Heart right ventricle (tissue), 16 donors: ENCODE data around the gene ZNF138. TPM values are rescaled to one million over a fixed set of nuclear protein-coding genes. Genes with fewer than 3 reads are reported as not detected.

Experiments
- ATAC-seq, 8 donors: fragments of 200-7000 bp; cut with Tn5 transposase; one replicate each; pipeline ENCODE4 v1.9.1; 2020; ENCODE audit warnings: mild to moderate bottlenecking in 8 of 8, moderate library complexity in 8 of 8, moderate number of reproducible peaks in 1 of 8
- DNase-seq, 2 donors: peaks; one replicate each; pipeline ENCODE4 v3.0.0-alpha.2; 2020
- H3K27ac ChIP-seq, 10 donors: fragments of 200-600 bp; sonication (generic) in 2 of 10; one replicate each; pipeline versions ENCODE4 v1.5.0 to v1.8.0; 2020 to 2022; ENCODE audit warnings: mild to moderate bottlenecking in 3 of 10
- H3K27me3 ChIP-seq, 7 donors: fragments of 200-600 bp; one replicate each; pipeline ENCODE4 v1.8.0; 2021 to 2022; ENCODE audit warnings: mild to moderate bottlenecking in 2 of 7
- H3K36me3 ChIP-seq, 9 donors: fragments of 200-600 bp; sonication (generic) in 1 of 9; one replicate each; pipeline versions ENCODE4 v1.5.0 to v1.8.0; 2020 to 2022; ENCODE audit warnings: mild to moderate bottlenecking in 2 of 9
- H3K4me1 ChIP-seq, 9 donors: fragments of 200-600 bp; sonication (generic) in 1 of 9; one replicate each; pipeline versions ENCODE4 v1.5.0 to v1.8.0; 2020 to 2022; ENCODE audit warnings: mild to moderate bottlenecking in 4 of 9
- H3K4me3 ChIP-seq, 10 donors: fragments of 200-600 bp; sonication (generic) in 2 of 10; one replicate each; pipeline versions ENCODE4 v1.5.0 to v1.8.0; 2020 to 2022; ENCODE audit warnings: mild to moderate bottlenecking in 7 of 10, moderate library complexity in 2 of 10
- H3K9me3 ChIP-seq, 11 donors: fragments of 200-600 bp in 10 of 11; sonication (generic) in 2 of 11; one replicate each; pipeline versions ENCODE4 v1.5.0 to v1.8.0; 2013 to 2022; ENCODE audit warnings: mild to moderate bottlenecking in 2 of 11, control low read depth in 1 of 11, moderate library complexity in 1 of 11
- CTCF ChIP-seq, 9 donors: fragments of 200-600 bp; sonication (generic) in 2 of 9; IDR thresholded peaks; one replicate each; pipeline versions ENCODE4 v1.5.0 to v1.8.0; 2021 to 2022; ENCODE audit warnings: antibody characterized with exemption in 9 of 9, mild to moderate bottlenecking in 5 of 9, moderate library complexity in 1 of 9
- WGBS, 2 donors: extraction: QIAGEN DNeasy Blood & Tissue Kit; methylation state at CpG; one replicate each; pipeline ENCODE4 v1.1.7; 2013; ENCODE audit warnings: inconsistent platforms in 1 of 2; 5-methylcytosine and 5-hydroxymethylcytosine counted together
- intact Hi-C, 10 donors: fragments of 100-400 bp; cut with DNase I; formaldehyde crosslinking; loops; one replicate each; pipeline versions ENCODE4 v1.11.1 to v1.14.2; 2022
- polyA plus RNA-seq, 2 donors: library from polyadenylated mRNA; stranded (reverse); fragments of 200-250 nt; gene quantifications; one replicate each; pipeline ENCODE4 v1.2.3, GENCODE V29; 2013
- total RNA-seq, 10 donors: library from RNA; stranded (reverse); fragmentation: NEBNext Ultra II Directional in 3 of 10; extraction: Animal tissue kit (Norgen Biotek cat#: 25700) in 3 of 10; gene quantifications; one replicate each; pipeline versions ENCODE4 v1.2.1 to v1.2.4, GENCODE V29; 2021 to 2023
- donor health status: Arrhythmogenic right ventricular cardiomyopathy.
- donor health status: ischemic (EF 13 %, LVEDD 7.1; RV severe dilation, severe dysfunction).
- donor health status: healthy with polysubstance abuse.
- donor health status: DM: no; HTN: yes; CAD: no.
- donor health status: DM: no; HTN: no; CAD: no.
- donor health status: ischemic (EF 25% LVEDD 6.9; RV normal size, moderate dysfunction).
- donor health status: ischemic (EF 25% LVEDD 5.7; RV mildly dilated, moderate dysfunction).
- donor health status: healthy.
- donor health status: DM: yes; HTN: yes; CAD: no.
- donor health status: Ischemic cardiomyopathy.
- donor health status: ischemic (EF 35%, LVEDD 5.7; RV mildly dilated, moderate dysfunction).
- donor health status: nonischemic (EF 11% LVEDD 7.7; RV severe dilation, severe dysfunction).
- donor health status: DM: yes; HTN: yes; CAD: no.
- donor health status: PGD.
- donor health status: ischemic (EF 29% LVEDD 5.4; RV normal size, mild dysfunction).
- donor health status: nonischemic (EF 23%, LVEDD 6.1; RV moderate dilation, normal function).

Gene ZNF138
- total and polyA plus RNA-seq, 12 donors, result 1.4 to 9.1 (median 5.1) TPM

DNA sequence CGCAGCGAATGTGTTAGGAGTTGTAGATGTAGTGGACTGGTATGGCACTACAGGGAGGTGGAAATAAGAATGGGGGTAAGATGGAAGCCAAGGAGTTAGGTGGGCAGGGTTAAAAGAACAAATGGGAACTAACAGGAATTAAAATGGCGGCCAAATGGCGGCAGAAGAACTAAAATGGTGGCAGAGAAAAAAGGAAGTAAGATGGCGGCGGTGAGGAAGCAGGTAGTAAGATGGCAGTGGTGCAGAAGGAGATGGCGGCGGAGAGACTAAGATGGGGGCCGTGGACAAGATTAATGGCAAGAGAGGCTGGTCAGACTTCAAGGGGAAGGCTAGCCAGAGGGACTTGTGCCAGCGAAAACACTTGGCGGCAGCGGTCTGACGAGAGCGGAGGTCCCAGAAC is 44.5 kb downstream of the ZNF138 start:
- no peak for DNase-seq
- no peak for ATAC-seq
- WGBS, 2 donors, result 83 to 88% methylated on average over 14 of the region's 14 CpGs
- Histone ChIP-seq H3K4me3 (no peak overlapping the region), H3K27me3 (no peaks in the 10 kb centered on the region), H3K4me1 (no peaks in the 10 kb centered on the region), H3K27ac (no peak overlapping the region), H3K9me3 (no peaks in the 10 kb centered on the region), H3K36me3 (no peaks in the 10 kb centered on the region)
- intact Hi-C loops, result no loop called here
- TF ChIP-seq CTCF (IDR thresholded peaks at IDR 0.05), result no peak

GRCh38 chr7:64839910-64840309 is 45.7 kb downstream of the ZNF138 start:
- Histone ChIP-seq H3K9me3 (no peaks in the 10 kb centered on the region), H3K4me1 (no peaks in the 10 kb centered on the region), H3K36me3 (no peaks in the 10 kb centered on the region), H3K27me3 (no peaks in the 10 kb centered on the region), H3K4me3 (no peak overlapping the region), H3K27ac (no peak overlapping the region)
- intact Hi-C loops, result no loop called here
- TF ChIP-seq CTCF (IDR thresholded peaks at IDR 0.05), result no peak
- DNase-seq (no peak), ATAC-seq (no peak)
- 95 to 99% methylated on average over 16 of the region's 16 CpGs for WGBS, 2 donors

- intact Hi-C loops, result no loop called here
- ATAC-seq (peak in 5 of 8 donors; percentile 34 to 66 (median 52)), DNase-seq (no peak)
- Histone ChIP-seq H3K27me3 (no peaks in the 10 kb centered on the region), H3K9me3 (no peaks in the 10 kb centered on the region), H3K4me1 (peaks cover 0 to 12% (median 0%) of the 10 kb centered on the region in 9 donors), H3K27ac (no peak overlapping the region), H3K36me3 (no peaks in the 10 kb centered on the region), H3K4me3 (peak overlapping the region in 1 of 10 donors; percentile 15)
- 52 to 55% methylated on average over 5 of the region's 5 CpGs for WGBS, 2 donors
- TF ChIP-seq CTCF (IDR thresholded peaks at IDR 0.05), result no peak
Observed at GRCh38 chr7:64849250-64849923, 55.2 kb downstream of the ZNF138 start.

DNA sequence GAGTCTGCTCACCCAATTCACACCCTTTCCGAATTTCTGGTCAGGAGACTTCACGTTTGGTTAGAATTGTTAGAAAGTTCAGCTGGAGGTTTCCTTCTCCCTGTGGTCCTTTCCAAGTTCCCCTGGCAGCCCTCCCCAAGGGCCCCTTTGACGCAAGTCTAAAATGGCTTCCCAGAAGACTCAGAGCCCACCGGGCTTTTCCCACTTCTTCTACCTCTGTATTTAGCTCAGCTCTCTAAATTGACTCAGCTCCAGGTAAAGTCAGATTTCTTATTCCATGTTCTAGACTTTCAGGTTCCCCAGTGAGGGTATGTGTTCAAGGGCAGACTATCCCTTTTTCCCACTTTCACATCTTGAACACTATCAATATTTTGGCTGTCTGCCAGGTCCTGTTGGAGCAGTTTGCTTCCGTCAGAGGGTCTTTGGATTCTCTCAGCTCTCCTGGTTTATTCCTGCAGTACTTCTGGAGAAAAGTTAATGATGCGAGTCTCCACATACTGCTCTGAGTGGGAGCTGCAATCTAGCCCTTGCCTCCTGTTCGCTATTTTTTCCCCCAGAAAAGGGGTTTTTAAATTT is 55.8 kb downstream of the ZNF138 start:
- WGBS, 2 donors, result 77 to 78% methylated on average over 7 of the region's 7 CpGs
- intact Hi-C loops, result no loop called here
- ATAC-seq (no peak), DNase-seq (no peak)
- no peak for TF ChIP-seq CTCF (IDR thresholded peaks at IDR 0.05)
- Histone ChIP-seq H3K4me3 (peak overlapping the region in 1 of 10 donors; percentile 15), H3K36me3 (no peaks in the 10 kb centered on the region), H3K27me3 (no peaks in the 10 kb centered on the region), H3K27ac (no peak overlapping the region), H3K4me1 (peaks cover 0 to 12% (median 0%) of the 10 kb centered on the region in 9 donors), H3K9me3 (no peaks in the 10 kb centered on the region)
